SK-N-MC (cell line): ENCODE data around the gene OTULIN.

ENCODE experiments used
- DNase-seq: peaks from one replicate; pipeline ENCODE4 v3.0.0-alpha.2; 2011; ENCODE audit warnings: low read depth, low spot score
- H3K27ac ChIP-seq: fragments of 200-600 bp; sonication (generic); 2 replicates; pipeline ENCODE4 v1.5.1; 2016; ENCODE audit warnings: mixed run types
- H3K36me3 ChIP-seq: fragments of 200-600 bp; sonication (generic); 2 replicates; pipeline ENCODE4 v1.6.1; 2017; ENCODE audit warnings: antibody characterized with exemption, low read length, mixed read lengths; ENCODE audit not compliant: insufficient read depth
- H3K4me3 ChIP-seq: fragments of 200-600 bp; sonication (generic); 2 replicates; pipeline ENCODE4 v1.5.1; 2016
- H3K9ac ChIP-seq: fragments of 200-600 bp; sonication (generic); 2 replicates; pipeline ENCODE4 v1.8.0; 2017; ENCODE audit warnings: mixed run types, mixed read lengths; ENCODE audit not compliant: insufficient read length
- H3K9me3 ChIP-seq: fragments of 200-600 bp; sonication (generic); 2 replicates; pipeline ENCODE4 v1.6.1; 2017; ENCODE audit warnings: low read depth, mild to moderate bottlenecking, antibody characterized with exemption, low read length, moderate library complexity, mixed read lengths
- EZH2 ChIP-seq: fragments of 200-600 bp; sonication (generic); IDR thresholded peaks from one replicate; pipeline ENCODE4 v1.6.1; 2017; ENCODE audit warnings: antibody characterized with exemption
- FOXP2 ChIP-seq: optimal IDR thresholded peaks from 2 replicates; pipeline ENCODE3; 2011; ENCODE audit warnings: mild to moderate bottlenecking, moderate library complexity; ENCODE audit not compliant: insufficient read depth; ENCODE audit errors: extremely low read length, control extremely low read depth
- POLR2AphosphoS5 ChIP-seq: IDR thresholded peaks from 2 replicates; pipeline ENCODE4 v1.6.1; 2012; ENCODE audit warnings: mild to moderate bottlenecking, low read depth, low read length, borderline replicate concordance

Gene OTULIN

GRCh38 chr5:14724633-14725032, 60.1 kb downstream of the OTULIN start:
- no peaks in the 10 kb centered on the region for H3K9me3 ChIP-seq
- no peak overlapping the region for H3K9ac ChIP-seq
- no peak for DNase-seq
- TF ChIP-seq POLR2AphosphoS5 (no peak), FOXP2 (no peak), EZH2 (no peak)
- no peak overlapping the region for H3K27ac ChIP-seq
- H3K36me3 ChIP-seq: no peaks in the 10 kb centered on the region
- H3K4me3 ChIP-seq: no peak overlapping the region

GRCh38 chr5:14726066-14726838, 61.7 kb downstream of the OTULIN start:
- no peaks in the 10 kb centered on the region for H3K36me3 ChIP-seq
- H3K4me3 ChIP-seq: no peak overlapping the region
- TF ChIP-seq EZH2 (no peak), FOXP2 (no peak), POLR2AphosphoS5 (no peak)
- no peak for DNase-seq
- no peak overlapping the region for H3K27ac ChIP-seq
- H3K9ac ChIP-seq: no peak overlapping the region
- H3K9me3 ChIP-seq: no peaks in the 10 kb centered on the region

GRCh38 chr5:14727428-14727865, 62.9 kb downstream of the OTULIN start:
- no peak overlapping the region for H3K9ac ChIP-seq
- no peaks in the 10 kb centered on the region for H3K36me3 ChIP-seq
- H3K9me3 ChIP-seq: no peaks in the 10 kb centered on the region
- no peak overlapping the region for H3K27ac ChIP-seq
- TF ChIP-seq POLR2AphosphoS5: no peak
- no peak for TF ChIP-seq FOXP2
- no peak for TF ChIP-seq EZH2
- peak; percentile 26 for DNase-seq
- no peak overlapping the region for H3K4me3 ChIP-seq

- DNase-seq: no peak
- H3K9me3 ChIP-seq: no peaks in the 10 kb centered on the region
- H3K27ac ChIP-seq: no peak overlapping the region
- no peak overlapping the region for H3K4me3 ChIP-seq
- H3K9ac ChIP-seq: no peak overlapping the region
- TF ChIP-seq EZH2: no peak
- TF ChIP-seq POLR2AphosphoS5: no peak
- TF ChIP-seq FOXP2: no peak
- no peaks in the 10 kb centered on the region for H3K36me3 ChIP-seq
Measured at GRCh38 chr5:14727928-14728458, 63.5 kb downstream of the OTULIN start.

GRCh38 chr5:14728459-14728938, 64.0 kb downstream of the OTULIN start:
- Histone ChIP-seq H3K27ac (no peak overlapping the region), H3K36me3 (no peaks in the 10 kb centered on the region), H3K9ac (no peak overlapping the region), H3K9me3 (no peaks in the 10 kb centered on the region), H3K4me3 (no peak overlapping the region)
- no peak for DNase-seq
- TF ChIP-seq POLR2AphosphoS5: no peak

- TF ChIP-seq EZH2: no peak
- no peak for TF ChIP-seq POLR2AphosphoS5
- TF ChIP-seq FOXP2: no peak
- Histone ChIP-seq H3K4me3 (no peak overlapping the region), H3K9ac (no peak overlapping the region), H3K27ac (no peak overlapping the region), H3K36me3 (no peaks in the 10 kb centered on the region), H3K9me3 (no peaks in the 10 kb centered on the region)
- no peak for DNase-seq
Measured at GRCh38 chr5:14729448-14730385, 65.2 kb downstream of the OTULIN start.

- H3K4me3 ChIP-seq: no peak overlapping the region
- TF ChIP-seq POLR2AphosphoS5 (no peak), FOXP2 (no peak), EZH2 (no peak)
- no peak overlapping the region for H3K9ac ChIP-seq
- no peak for DNase-seq
- H3K36me3 ChIP-seq: no peaks in the 10 kb centered on the region
- no peak overlapping the region for H3K27ac ChIP-seq
- H3K9me3 ChIP-seq: no peaks in the 10 kb centered on the region
Measured at GRCh38 chr5:14730466-14730865, 65.9 kb downstream of the OTULIN start.

- no peaks in the 10 kb centered on the region for H3K36me3 ChIP-seq
- H3K27ac ChIP-seq: no peak overlapping the region
- TF ChIP-seq FOXP2 (no peak), EZH2 (no peak), POLR2AphosphoS5 (no peak)
- DNase-seq: no peak
- H3K9ac ChIP-seq: no peak overlapping the region
- H3K9me3 ChIP-seq: no peaks in the 10 kb centered on the region
- H3K4me3 ChIP-seq: no peak overlapping the region
Measured at GRCh38 chr5:14730881-14731280, 66.4 kb downstream of the OTULIN start.
